ENCODE results near the gene IL19. TPM values are rescaled to one million over a fixed set of nuclear protein-coding genes. Genes with fewer than 3 reads are reported as not detected.

The IL19 gene
- total and polyA plus RNA-seq, 9 donors: not detected

DNA sequence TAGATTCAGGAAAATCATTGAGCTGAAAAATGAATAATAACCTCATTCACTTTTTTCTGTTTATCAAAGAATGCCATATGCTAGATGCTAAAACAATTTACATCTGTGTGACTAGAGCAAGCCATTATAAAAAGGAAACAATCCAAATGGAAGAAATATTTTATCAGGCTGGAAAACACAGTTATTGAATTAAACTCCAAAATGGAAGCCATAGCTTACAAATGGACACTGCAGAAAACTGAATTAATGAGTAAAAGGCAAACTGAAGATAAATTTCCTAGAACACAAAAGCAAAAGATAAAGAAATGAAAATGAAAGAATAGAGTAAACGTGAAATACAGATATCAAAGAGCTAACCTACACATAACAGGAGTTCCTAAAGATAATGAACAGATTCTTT, 34.8 kb downstream of the IL19 start:
- no peaks in the 10 kb centered on the region for H3K9me3 ChIP-seq
- no peaks in the 10 kb centered on the region for H3K27me3 ChIP-seq
- TF ChIP-seq EP300 (IDR thresholded peaks at IDR 0.05) (no peak), POLR2A (IDR thresholded peaks at IDR 0.05) (no peak)
- TF ChIP-seq, protein P1, sequence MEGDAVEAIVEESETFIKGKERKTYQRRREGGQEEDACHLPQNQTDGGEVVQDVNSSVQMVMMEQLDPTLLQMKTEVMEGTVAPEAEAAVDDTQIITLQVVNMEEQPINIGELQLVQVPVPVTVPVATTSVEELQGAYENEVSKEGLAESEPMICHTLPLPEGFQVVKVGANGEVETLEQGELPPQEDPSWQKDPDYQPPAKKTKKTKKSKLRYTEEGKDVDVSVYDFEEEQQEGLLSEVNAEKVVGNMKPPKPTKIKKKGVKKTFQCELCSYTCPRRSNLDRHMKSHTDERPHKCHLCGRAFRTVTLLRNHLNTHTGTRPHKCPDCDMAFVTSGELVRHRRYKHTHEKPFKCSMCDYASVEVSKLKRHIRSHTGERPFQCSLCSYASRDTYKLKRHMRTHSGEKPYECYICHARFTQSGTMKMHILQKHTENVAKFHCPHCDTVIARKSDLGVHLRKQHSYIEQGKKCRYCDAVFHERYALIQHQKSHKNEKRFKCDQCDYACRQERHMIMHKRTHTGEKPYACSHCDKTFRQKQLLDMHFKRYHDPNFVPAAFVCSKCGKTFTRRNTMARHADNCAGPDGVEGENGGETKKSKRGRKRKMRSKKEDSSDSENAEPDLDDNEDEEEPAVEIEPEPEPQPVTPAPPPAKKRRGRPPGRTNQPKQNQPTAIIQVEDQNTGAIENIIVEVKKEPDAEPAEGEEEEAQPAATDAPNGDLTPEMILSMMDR (IDR thresholded peaks at IDR 0.05): no peak
- H3K4me1 ChIP-seq (ENCODE audit: insufficient read depth): no peaks in the 10 kb centered on the region
- no peak overlapping the region for H3K4me3 ChIP-seq
- 20 to 29% (median 28%) methylated on average over 1 of the region's 1 CpG for WGBS, 3 donors
- H3K36me3 ChIP-seq: no peaks in the 10 kb centered on the region
- H3K27ac ChIP-seq: no peak overlapping the region
- no peak for DNase-seq
- intact Hi-C loops (cut with DNase I): no loop called here

DNA sequence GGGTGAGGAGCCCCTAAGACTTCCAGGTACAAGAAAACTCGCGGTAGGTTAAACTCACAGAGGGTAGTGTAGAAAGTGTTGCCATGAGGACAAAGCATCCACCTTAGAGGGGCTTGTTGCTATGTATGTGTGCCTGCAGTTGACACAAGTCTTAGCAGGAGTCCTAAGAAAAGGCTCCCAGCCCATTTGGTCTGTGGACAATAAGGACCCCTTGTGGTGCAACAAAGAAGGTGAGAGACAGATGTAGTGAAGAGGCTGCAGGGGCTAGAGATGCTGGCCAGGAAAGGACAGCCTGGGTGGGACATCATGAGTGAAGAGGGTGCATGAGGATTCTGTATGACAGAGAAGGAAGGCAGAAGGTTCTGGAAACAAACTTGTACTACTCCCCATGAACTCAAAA, 38.0 kb downstream of the IL19 start:
- TF ChIP-seq EP300 (IDR thresholded peaks at IDR 0.05) (no peak), POLR2A (IDR thresholded peaks at IDR 0.05) (no peak)
- TF ChIP-seq, protein P1 (IDR thresholded peaks at IDR 0.05): no peak
- H3K36me3 ChIP-seq: no peaks in the 10 kb centered on the region
- H3K4me3 ChIP-seq: no peak overlapping the region
- no peaks in the 10 kb centered on the region for H3K4me1 ChIP-seq (ENCODE audit: insufficient read depth)
- DNase-seq: no peak
- 79 to 89% (median 83%) methylated on average over 2 of the region's 2 CpGs for WGBS, 3 donors
- H3K27ac ChIP-seq: no peak overlapping the region
- H3K27me3 ChIP-seq: no peaks in the 10 kb centered on the region
- intact Hi-C loops (cut with DNase I): no loop called here
- no peaks in the 10 kb centered on the region for H3K9me3 ChIP-seq

DNA sequence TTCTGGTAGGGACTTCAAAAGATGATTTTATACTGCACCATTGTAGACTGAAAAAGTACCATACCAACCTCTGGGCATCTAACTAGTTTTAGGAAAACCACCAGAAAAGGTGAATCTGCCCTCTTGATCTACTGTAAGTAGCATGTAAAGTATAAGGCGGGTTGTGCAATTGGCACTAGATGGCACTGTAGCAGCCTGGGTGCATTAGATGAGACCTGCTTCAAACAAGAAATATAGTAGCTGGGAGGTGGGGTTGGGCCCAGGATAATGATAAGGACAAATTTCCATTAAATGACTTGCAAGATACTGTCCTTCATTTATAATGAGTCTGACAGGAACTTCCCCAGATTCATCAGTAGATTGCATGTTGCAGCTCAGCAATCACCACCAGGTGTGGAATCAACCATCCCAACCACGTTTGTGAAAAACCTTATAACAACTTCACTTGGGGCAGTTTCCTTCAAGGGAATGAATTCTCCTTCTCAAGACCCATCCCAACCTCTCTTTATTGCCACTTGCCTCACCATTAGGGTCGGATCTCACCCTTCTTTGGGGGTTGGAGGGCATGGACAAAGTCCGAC, 39.0 kb downstream of the IL19 start:
- Histone ChIP-seq H3K27me3 (no peaks in the 10 kb centered on the region), H3K9me3 (no peaks in the 10 kb centered on the region), H3K27ac (no peak overlapping the region), H3K4me3 (no peak overlapping the region), H3K4me1 (ENCODE audit: insufficient read depth) (no peaks in the 10 kb centered on the region), H3K36me3 (no peaks in the 10 kb centered on the region)
- TF ChIP-seq, protein P1 (IDR thresholded peaks at IDR 0.05): no peak
- TF ChIP-seq EP300 (IDR thresholded peaks at IDR 0.05) (no peak), POLR2A (IDR thresholded peaks at IDR 0.05) (no peak)
- WGBS, 3 donors: 72 to 82% (median 73%) methylated on average over 4 of the region's 4 CpGs
- intact Hi-C loops (cut with DNase I): no loop called here
- no peak for DNase-seq

DNA sequence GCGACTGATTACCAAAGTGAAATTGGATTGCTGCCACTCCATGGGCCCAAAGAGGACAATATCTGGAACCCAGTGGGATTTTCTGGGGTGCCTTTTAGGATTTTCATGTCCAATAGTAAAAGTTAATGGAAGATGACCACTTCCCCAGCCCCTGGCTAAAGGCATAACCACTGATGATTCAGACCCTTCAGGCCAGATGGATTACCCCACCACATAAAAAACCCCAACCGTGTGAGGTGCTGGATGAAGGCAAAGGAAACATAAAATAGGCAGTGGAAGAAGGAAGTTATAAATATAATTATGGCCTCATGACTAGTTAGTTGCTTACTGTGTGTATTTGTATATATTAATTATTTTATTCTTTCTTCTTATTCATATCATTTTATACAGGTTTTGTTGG, 41.9 kb downstream of the IL19 start:
- H3K4me3 ChIP-seq: no peak overlapping the region
- H3K27ac ChIP-seq: no peak overlapping the region
- no peak for DNase-seq
- no peaks in the 10 kb centered on the region for H3K4me1 ChIP-seq (ENCODE audit: insufficient read depth)
- no peaks in the 10 kb centered on the region for H3K9me3 ChIP-seq
- no peaks in the 10 kb centered on the region for H3K27me3 ChIP-seq
- 86 to 92% (median 89%) methylated on average over 2 of the region's 2 CpGs for WGBS, 3 donors
- H3K36me3 ChIP-seq: no peaks in the 10 kb centered on the region
- intact Hi-C loops (cut with DNase I): no loop called here
- TF ChIP-seq EP300 (IDR thresholded peaks at IDR 0.05) (no peak), POLR2A (IDR thresholded peaks at IDR 0.05) (no peak)
- TF ChIP-seq, protein P1 (IDR thresholded peaks at IDR 0.05): no peak
